HFFc6 (cell line): ENCODE measurements around the gene DNAI7. TPM values are rescaled to one million over a fixed set of nuclear protein-coding genes. Genes with fewer than 3 reads are reported as not detected.

ENCODE experiments used
- DNase-seq: peaks from one replicate; pipeline ENCODE4 v3.0.0-alpha.2; 2018
- H3K27ac Mint-ChIP-seq: 2 replicates; pipeline ENCODE4 v1.8.0; 2020; ENCODE audit warnings: mild to moderate bottlenecking, mixed read lengths
- H3K27me3 Mint-ChIP-seq: 2 replicates; pipeline ENCODE4 v1.8.0; 2021; ENCODE audit warnings: mild to moderate bottlenecking, moderate library complexity, mixed read lengths; ENCODE audit not compliant: insufficient read depth
- H3K36me3 Mint-ChIP-seq: 2 replicates; pipeline ENCODE4 v1.8.0; 2021; ENCODE audit warnings: low read depth, mixed read lengths
- H3K4me1 Mint-ChIP-seq: 2 replicates; pipeline ENCODE4 v1.8.0; 2020; ENCODE audit warnings: low read depth, mixed read lengths
- H3K4me3 Mint-ChIP-seq: 2 replicates; pipeline ENCODE4 v1.8.0; 2020; ENCODE audit warnings: mild to moderate bottlenecking, moderate library complexity, mixed read lengths
- H3K9me3 Mint-ChIP-seq: 2 replicates; pipeline ENCODE4 v1.8.0; 2020; ENCODE audit warnings: mild to moderate bottlenecking, mixed read lengths
- CTCF ChIP-seq: fragments of 200-600 bp; sonication (generic); IDR thresholded peaks from 2 replicates; pipeline ENCODE4 v1.5.0; 2021; ENCODE audit warnings: antibody characterized with exemption, mild to moderate bottlenecking
- total RNA-seq, 6 experiments: library from RNA; stranded (reverse); fragmentation: NEBNext Ultra II Directional; extraction: Animal tissue kit (Norgen Biotek cat#: 25700); gene quantifications; 2 replicates in 1 of 6; 3 replicates in 5 of 6; pipeline ENCODE4 v1.2.3, GENCODE V29; 2021

Gene DNAI7
- total RNA-seq, 6 experiments from 2014 or later = 0.16 to 0.48 (median 0.30) TPM; not detected in 2

GRCh38 chr12:25189656-25190055 lies 5.3 kb downstream of the DNAI7 start:
- peaks cover 46% of the 10 kb centered on the region for H3K4me1 Mint-ChIP-seq
- no peak for DNase-seq
- no peaks in the 10 kb centered on the region for H3K9me3 Mint-ChIP-seq
- TF ChIP-seq CTCF = no peak
- H3K27me3 Mint-ChIP-seq = no peaks in the 10 kb centered on the region; the same call in 1 of the 2 replicates
- peak overlapping the region; percentile 71 for H3K4me3 Mint-ChIP-seq
- H3K27ac Mint-ChIP-seq = peak overlapping the region; percentile 75
- no peaks in the 10 kb centered on the region for H3K36me3 Mint-ChIP-seq

- H3K27ac Mint-ChIP-seq = peak overlapping the region; percentile 74
- no peak for TF ChIP-seq CTCF
- H3K4me1 Mint-ChIP-seq = peaks cover 37% of the 10 kb centered on the region
- peak; percentile 87 for DNase-seq
- H3K27me3 Mint-ChIP-seq = no peaks in the 10 kb centered on the region; the same call in 1 of the 2 replicates
- no peaks in the 10 kb centered on the region for H3K9me3 Mint-ChIP-seq
- H3K36me3 Mint-ChIP-seq = no peaks in the 10 kb centered on the region
- peak overlapping the region; percentile 36; the same call in 1 of the 2 replicates for H3K4me3 Mint-ChIP-seq
These were observed 7.2 kb downstream of the DNAI7 start for GRCh38 chr12:25187781-25188180.

- Mint-ChIP-seq H3K27me3 (no peaks in the 10 kb centered on the region), H3K4me1 (peaks cover 37% of the 10 kb centered on the region), H3K9me3 (no peaks in the 10 kb centered on the region), H3K4me3 (no peak overlapping the region; the same call in 1 of the 2 replicates), H3K36me3 (no peaks in the 10 kb centered on the region), H3K27ac (no peak overlapping the region)
- TF ChIP-seq CTCF = no peak
- DNase-seq = no peak
These were observed 8.1 kb downstream of the DNAI7 start for GRCh38 chr12:25186788-25187402.

GRCh38 chr12:25186038-25186787 lies 8.7 kb downstream of the DNAI7 start:
- no peaks in the 10 kb centered on the region for H3K9me3 Mint-ChIP-seq
- H3K4me3 Mint-ChIP-seq = no peak overlapping the region
- H3K27me3 Mint-ChIP-seq = no peaks in the 10 kb centered on the region; the same call in 1 of the 2 replicates
- no peaks in the 10 kb centered on the region for H3K36me3 Mint-ChIP-seq
- no peak for TF ChIP-seq CTCF
- H3K27ac Mint-ChIP-seq = no peak overlapping the region
- DNase-seq = no peak
- H3K4me1 Mint-ChIP-seq = peaks cover 37% of the 10 kb centered on the region

- no peaks in the 10 kb centered on the region for H3K36me3 Mint-ChIP-seq
- peaks cover 3% of the 10 kb centered on the region for H3K27me3 Mint-ChIP-seq
- no peak overlapping the region for H3K27ac Mint-ChIP-seq
- peaks cover 29% of the 10 kb centered on the region for H3K4me1 Mint-ChIP-seq
- H3K4me3 Mint-ChIP-seq = no peak overlapping the region
- DNase-seq = no peak
- no peaks in the 10 kb centered on the region for H3K9me3 Mint-ChIP-seq
- TF ChIP-seq CTCF = no peak
These were observed 10.8 kb downstream of the DNAI7 start for GRCh38 chr12:25184132-25184531.
